AG08396 (cell line): ENCODE measurements around the gene MBD3L2.
"Not testable (repeated sequence)": the region's sequence is repeated elsewhere in the genome, so short reads cannot be mapped to it uniquely, and the experiment has no call there.

Experiments
- DNase-seq: peaks from one replicate; pipeline ENCODE4 v3.0.0; 2012; ENCODE audit warnings: low spot score, mixed read lengths

MBD3L2 gene

GRCh38 chr19:7049021-7049420, at the start of gene MBD3L2:
MBD3L2 (plus strand) TSS chr19:7049321; CDS start chr19:7049374, 53 bp downstream.
- not testable (repeated sequence) for DNase-seq

GRCh38 chr19:6999933-7000332, 49.2 kb upstream of the MBD3L2 start:
- DNase-seq: no peak

- no peak for DNase-seq
These were observed 48.8 kb upstream of the MBD3L2 start for GRCh38 chr19:7000333-7000732.

GRCh38 chr19:7000816-7001215, 48.3 kb upstream of the MBD3L2 start:
- no peak for DNase-seq

GRCh38 chr19:7004313-7004931, 44.7 kb upstream of the MBD3L2 start:
- no peak for DNase-seq

- DNase-seq: no peak
These were observed 42.9 kb upstream of the MBD3L2 start for GRCh38 chr19:7006135-7006704.

GRCh38 chr19:7007859-7008258, 41.3 kb upstream of the MBD3L2 start:
- no peak for DNase-seq

- DNase-seq: no peak
These were observed 38.2 kb upstream of the MBD3L2 start for GRCh38 chr19:7010722-7011593.

GRCh38 chr19:7013678-7014077, 35.4 kb upstream of the MBD3L2 start:
- DNase-seq: no peak

- DNase-seq: no peak
These were observed 30.3 kb upstream of the MBD3L2 start for GRCh38 chr19:7018828-7019227.

- not testable (repeated sequence) for DNase-seq
These were observed 27.8 kb upstream of the MBD3L2 start, which contains the start of gene MBD3L2B for GRCh38 chr19:7021331-7021730. MBD3L2B (minus strand) TSS chr19:7021431; CDS start chr19:7021397, 34 bp downstream.

- not testable (repeated sequence) for DNase-seq
These were observed 20.3 kb upstream of the MBD3L2 start for GRCh38 chr19:7028790-7029189.

- not testable (repeated sequence) for DNase-seq
These were observed 18.8 kb upstream of the MBD3L2 start, which contains the start of gene MBD3L5 for GRCh38 chr19:7030278-7030677. MBD3L5 (plus strand) TSS chr19:7030578; CDS start chr19:7030612, 34 bp downstream.

GRCh38 chr19:7040079-7040478, 9.0 kb upstream of the MBD3L2 start, which contains the start of gene MBD3L4:
MBD3L4 (minus strand) TSS chr19:7040179; CDS start chr19:7040144, 35 bp downstream.
- DNase-seq: not testable (repeated sequence)

GRCh38 chr19:7041563-7041962, 7.6 kb upstream of the MBD3L2 start:
- not testable (repeated sequence) for DNase-seq

- DNase-seq: not testable (repeated sequence)
These were observed 2.3 kb downstream of the MBD3L2 start for GRCh38 chr19:7051421-7051820.

- not testable (repeated sequence) for DNase-seq
These were observed 3.8 kb downstream of the MBD3L2 start for GRCh38 chr19:7052896-7053295.

GRCh38 chr19:7054635-7055368, 5.7 kb downstream of the MBD3L2 start:
- not testable (repeated sequence) for DNase-seq

GRCh38 chr19:7055679-7056078, 6.6 kb downstream of the MBD3L2 start:
- not testable (repeated sequence) for DNase-seq

- DNase-seq: not testable (repeated sequence)
These were observed 7.2 kb downstream of the MBD3L2 start for GRCh38 chr19:7056371-7056770.

- not testable (repeated sequence) for DNase-seq
These were observed 9.5 kb downstream of the MBD3L2 start, which contains the start of gene MBD3L3 for GRCh38 chr19:7058576-7058975. MBD3L3 (minus strand) TSS chr19:7058676; CDS start chr19:7058605, 71 bp downstream.

GRCh38 chr19:7059977-7060376, 10.9 kb downstream of the MBD3L2 start:
- DNase-seq: not testable (repeated sequence)
